ENCODE data around the gene CAPN10.

DNA sequence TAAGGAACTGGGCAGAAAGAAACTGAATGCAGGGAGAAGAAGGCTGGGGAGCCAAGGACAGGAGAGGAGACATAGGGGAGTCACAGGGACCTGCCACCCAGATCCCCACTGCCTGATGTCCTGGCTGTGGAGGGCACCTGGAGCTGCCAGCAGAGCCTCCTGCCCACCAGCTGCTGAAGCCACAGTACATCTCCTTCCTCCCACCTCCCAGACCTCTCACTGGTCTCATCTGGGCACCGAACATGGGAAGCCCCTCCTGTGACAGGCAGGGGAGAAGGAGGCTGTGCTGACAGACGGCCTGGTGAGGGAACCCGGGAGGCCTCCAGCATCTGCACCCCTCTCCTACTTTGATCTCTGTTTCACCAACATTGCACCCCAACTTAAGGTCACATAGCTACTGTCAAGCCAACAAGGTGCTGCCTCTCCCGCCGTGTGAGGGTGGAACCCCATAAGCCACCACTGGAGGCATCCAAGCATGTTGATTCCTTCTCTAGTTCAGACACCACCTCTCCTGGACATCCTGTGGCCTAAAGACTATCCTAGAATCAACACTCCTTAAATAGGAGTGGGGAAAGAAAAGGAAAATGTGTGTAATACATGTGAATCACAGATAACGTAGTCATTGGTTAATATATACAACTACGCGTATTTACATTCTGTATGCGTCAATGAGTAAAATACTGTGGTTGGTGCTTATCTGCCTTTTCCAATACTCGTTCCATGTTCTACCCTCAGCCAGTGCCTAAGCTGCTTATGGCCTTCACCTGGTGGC, 21.8 kb upstream of the CAPN10 start:
- TF ChIP-seq, protein P1, sequence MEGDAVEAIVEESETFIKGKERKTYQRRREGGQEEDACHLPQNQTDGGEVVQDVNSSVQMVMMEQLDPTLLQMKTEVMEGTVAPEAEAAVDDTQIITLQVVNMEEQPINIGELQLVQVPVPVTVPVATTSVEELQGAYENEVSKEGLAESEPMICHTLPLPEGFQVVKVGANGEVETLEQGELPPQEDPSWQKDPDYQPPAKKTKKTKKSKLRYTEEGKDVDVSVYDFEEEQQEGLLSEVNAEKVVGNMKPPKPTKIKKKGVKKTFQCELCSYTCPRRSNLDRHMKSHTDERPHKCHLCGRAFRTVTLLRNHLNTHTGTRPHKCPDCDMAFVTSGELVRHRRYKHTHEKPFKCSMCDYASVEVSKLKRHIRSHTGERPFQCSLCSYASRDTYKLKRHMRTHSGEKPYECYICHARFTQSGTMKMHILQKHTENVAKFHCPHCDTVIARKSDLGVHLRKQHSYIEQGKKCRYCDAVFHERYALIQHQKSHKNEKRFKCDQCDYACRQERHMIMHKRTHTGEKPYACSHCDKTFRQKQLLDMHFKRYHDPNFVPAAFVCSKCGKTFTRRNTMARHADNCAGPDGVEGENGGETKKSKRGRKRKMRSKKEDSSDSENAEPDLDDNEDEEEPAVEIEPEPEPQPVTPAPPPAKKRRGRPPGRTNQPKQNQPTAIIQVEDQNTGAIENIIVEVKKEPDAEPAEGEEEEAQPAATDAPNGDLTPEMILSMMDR (conservative IDR thresholded peaks at IDR 0.05) = no peak
- TF ChIP-seq ZFX (IDR thresholded peaks at IDR 0.05) = no peak

Data from C4-2B (cell line).